GM19351 (cell line): Measurements from ENCODE around the gene RAB33A.
"Not testable (repeated sequence)": the region's sequence is repeated elsewhere in the genome, so short reads cannot be mapped to it uniquely, and the experiment has no call there.

Experiments used
- ATAC-seq: cut with Tn5 transposase; IDR thresholded peaks from one replicate; pipeline ENCODE4 v1.9.1; 2021; ENCODE audit warnings: mild to moderate bottlenecking, moderate library complexity; ENCODE audit not compliant: unreplicated experiment

RAB33A gene

DNA sequence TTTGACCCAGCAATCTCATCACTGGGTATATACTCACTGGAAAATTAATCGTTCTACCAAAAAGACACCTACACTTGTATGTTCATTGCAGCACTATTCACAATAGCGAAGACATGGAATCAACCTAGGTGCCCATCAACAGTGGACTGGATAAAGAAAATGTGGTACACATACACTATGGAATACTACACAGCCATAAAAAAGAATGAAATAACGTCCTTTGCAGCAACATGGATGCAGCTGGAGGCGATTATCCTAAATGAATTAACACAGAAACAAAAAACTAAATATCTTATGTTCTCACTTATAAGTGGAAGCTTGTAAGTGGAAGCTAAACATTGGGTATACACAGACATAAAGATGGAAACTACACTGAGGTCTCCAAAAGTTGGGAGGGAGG, 59.4 kb downstream of the RAB33A start:
- not testable (repeated sequence) for ATAC-seq
